Measurements from ENCODE around the gene MUC21. TPM values are rescaled to one million over a fixed set of nuclear protein-coding genes. Genes with fewer than 3 reads are reported as not detected.

The MUC21 gene
- polyA plus RNA-seq (2012; ENCODE audit: insufficient read depth, insufficient read length), result not detected

GRCh38 chr6:30983439-30983838 is at the start of gene MUC21:
Gene MUC21 (plus strand): TSS chr6:30983718. CDS start chr6:30983959, 241 bp downstream.
- no peak within 1 kb of the TSS for H3K4me3 ChIP-seq (ENCODE audit: low read length)
- DNase-seq (ENCODE audit: low read depth, low spot score), result no peak

- no peak overlapping the region for H3K4me3 ChIP-seq (ENCODE audit: low read length)
- no peak for DNase-seq (ENCODE audit: low read depth, low spot score)
Observed at GRCh38 chr6:30935018-30935417, 48.5 kb upstream of the MUC21 start.

- DNase-seq (ENCODE audit: low read depth, low spot score), result no peak
Observed at GRCh38 chr6:30937265-30937664, 46.3 kb upstream of the MUC21 start.

GRCh38 chr6:30938730-30939129 is 44.8 kb upstream of the MUC21 start:
- H3K4me3 ChIP-seq (ENCODE audit: low read length), result no peak overlapping the region
- DNase-seq (ENCODE audit: low read depth, low spot score), result no peak

More at GRCh38 chr6:30937265-30937664, 46.3 kb upstream of the MUC21 start:
- H3K4me3 ChIP-seq (ENCODE audit: low read length), result no peak overlapping the region

- no peak for DNase-seq (ENCODE audit: low read depth, low spot score)
- no peak overlapping the region for H3K4me3 ChIP-seq (ENCODE audit: low read length)
Observed at GRCh38 chr6:30939473-30939872, 44.0 kb upstream of the MUC21 start.

GRCh38 chr6:30940361-30940986 is 43.0 kb upstream of the MUC21 start, which contains the start of gene MUCL3:
Gene MUCL3 (plus strand): TSS chr6:30940973. CDS start chr6:30941000, 27 bp downstream.
- H3K4me3 ChIP-seq (ENCODE audit: low read length), result no peak within 1 kb of the TSS
- no peak for DNase-seq (ENCODE audit: low read depth, low spot score)

DNA sequence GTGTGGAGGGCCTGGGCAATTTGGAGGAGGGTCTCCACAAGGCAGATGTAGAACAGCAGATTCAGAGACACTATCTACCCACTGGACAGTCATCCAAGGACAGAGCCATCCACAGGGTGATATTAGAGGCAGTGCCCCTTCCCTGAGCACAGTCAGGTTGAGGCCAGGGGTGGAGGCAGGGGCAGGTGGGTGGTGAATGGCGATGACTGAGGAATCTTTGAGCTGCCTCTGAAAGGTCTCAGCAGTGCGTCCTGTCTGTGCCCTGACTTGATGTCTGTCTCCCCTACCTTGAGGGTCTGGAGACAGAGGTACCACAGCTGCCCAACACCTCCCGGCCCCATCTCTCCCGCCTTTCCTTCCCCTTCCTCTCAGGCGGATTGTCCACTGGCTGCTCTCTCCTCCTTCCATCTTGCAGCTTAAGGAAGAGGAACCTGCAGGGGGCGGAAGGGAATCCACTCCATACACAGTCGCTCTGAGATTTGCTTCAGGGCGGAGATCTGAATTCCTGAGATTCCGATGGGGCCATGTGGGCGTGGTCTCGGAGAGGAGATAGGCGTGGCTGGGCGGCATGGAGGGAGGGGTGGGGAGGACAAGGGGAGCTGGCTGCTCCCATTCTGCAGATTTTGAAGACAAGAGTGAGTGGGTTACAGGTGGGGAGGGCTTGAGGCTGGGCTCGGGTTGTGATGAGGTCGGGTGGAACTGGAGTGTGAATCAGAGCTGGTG is 41.0 kb upstream of the MUC21 start:
- H3K4me3 ChIP-seq (ENCODE audit: low read length), result no peak overlapping the region
- DNase-seq (ENCODE audit: low read depth, low spot score), result no peak

GRCh38 chr6:30944051-30944450 is 39.5 kb upstream of the MUC21 start:
- no peak overlapping the region for H3K4me3 ChIP-seq (ENCODE audit: low read length)
- no peak for DNase-seq (ENCODE audit: low read depth, low spot score)

- no peak for DNase-seq (ENCODE audit: low read depth, low spot score)
- H3K4me3 ChIP-seq (ENCODE audit: low read length), result no peak overlapping the region
Observed at GRCh38 chr6:30945281-30945680, 38.2 kb upstream of the MUC21 start.

DNA sequence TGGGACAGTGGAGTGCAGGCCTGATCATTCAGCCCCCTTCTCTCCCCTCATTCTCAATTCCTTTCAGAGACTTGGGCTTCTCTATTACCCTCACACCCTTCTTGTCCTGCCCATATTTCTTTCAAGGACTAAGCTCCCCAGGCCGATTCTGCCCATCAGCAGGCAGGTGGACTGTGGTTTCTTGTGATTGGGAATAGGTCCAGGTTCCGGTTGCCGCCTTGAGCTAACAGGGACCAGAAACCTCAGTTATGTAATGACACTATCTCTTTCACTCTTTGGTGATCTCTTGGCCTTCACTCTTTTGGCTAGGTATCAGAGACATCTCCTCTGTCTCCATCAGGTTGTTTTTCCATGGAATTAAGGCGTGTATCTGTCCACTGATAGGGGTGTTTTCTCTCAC is 36.3 kb upstream of the MUC21 start:
- DNase-seq (ENCODE audit: low read depth, low spot score), result no peak
- no peak overlapping the region for H3K4me3 ChIP-seq (ENCODE audit: low read length)

- H3K4me3 ChIP-seq (ENCODE audit: low read length), result no peak overlapping the region
- DNase-seq (ENCODE audit: low read depth, low spot score), result no peak
Observed at GRCh38 chr6:30948811-30949210, 34.7 kb upstream of the MUC21 start.

- no peak overlapping the region for H3K4me3 ChIP-seq (ENCODE audit: low read length)
- DNase-seq (ENCODE audit: low read depth, low spot score), result no peak
Observed at GRCh38 chr6:30951907-30952469, 31.5 kb upstream of the MUC21 start.

DNA sequence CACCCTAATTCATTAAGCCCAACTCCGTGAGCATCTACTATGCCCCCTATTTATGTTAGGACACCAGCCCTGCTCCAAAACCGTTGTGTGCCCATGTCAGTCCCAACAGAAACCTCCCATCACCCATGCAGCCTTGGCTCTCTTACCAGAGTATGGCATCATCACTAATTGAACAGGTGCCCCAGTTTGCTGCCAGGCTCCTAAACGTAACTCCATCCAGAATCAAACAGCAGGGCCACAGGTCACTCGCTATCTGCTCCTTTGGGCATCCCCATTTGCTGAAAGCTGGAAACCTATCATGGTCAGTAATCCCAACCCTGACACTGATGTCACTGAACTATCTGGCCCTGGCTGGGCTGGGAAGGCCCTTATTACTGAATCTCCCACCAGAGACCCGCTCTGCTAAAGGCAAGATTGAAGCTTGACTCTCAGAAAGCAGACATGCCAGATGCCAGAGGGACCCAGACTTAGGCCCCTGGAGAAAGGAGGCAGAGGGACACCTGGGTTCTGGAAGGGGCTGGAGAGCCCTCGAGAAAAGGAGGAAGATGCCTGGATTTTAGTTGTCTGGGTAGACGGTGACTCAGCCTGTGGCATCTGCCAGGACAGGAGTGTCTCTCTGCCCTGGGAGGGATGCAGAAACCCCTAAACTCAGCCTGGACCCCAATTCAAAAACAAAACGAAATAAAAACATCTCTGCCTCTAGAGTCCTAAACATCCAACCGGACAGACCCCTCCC is 28.7 kb upstream of the MUC21 start:
- DNase-seq (ENCODE audit: low read depth, low spot score), result no peak
- H3K4me3 ChIP-seq (ENCODE audit: low read length), result no peak overlapping the region

- DNase-seq (ENCODE audit: low read depth, low spot score), result no peak
Observed at GRCh38 chr6:30955367-30956042, 28.0 kb upstream of the MUC21 start.

GRCh38 chr6:30957716-30958115 is 25.8 kb upstream of the MUC21 start:
- DNase-seq (ENCODE audit: low read depth, low spot score), result no peak
- H3K4me3 ChIP-seq (ENCODE audit: low read length), result no peak overlapping the region

More at GRCh38 chr6:30955367-30956042, 28.0 kb upstream of the MUC21 start:
- H3K4me3 ChIP-seq (ENCODE audit: low read length), result peak overlapping the region; percentile 27

DNA sequence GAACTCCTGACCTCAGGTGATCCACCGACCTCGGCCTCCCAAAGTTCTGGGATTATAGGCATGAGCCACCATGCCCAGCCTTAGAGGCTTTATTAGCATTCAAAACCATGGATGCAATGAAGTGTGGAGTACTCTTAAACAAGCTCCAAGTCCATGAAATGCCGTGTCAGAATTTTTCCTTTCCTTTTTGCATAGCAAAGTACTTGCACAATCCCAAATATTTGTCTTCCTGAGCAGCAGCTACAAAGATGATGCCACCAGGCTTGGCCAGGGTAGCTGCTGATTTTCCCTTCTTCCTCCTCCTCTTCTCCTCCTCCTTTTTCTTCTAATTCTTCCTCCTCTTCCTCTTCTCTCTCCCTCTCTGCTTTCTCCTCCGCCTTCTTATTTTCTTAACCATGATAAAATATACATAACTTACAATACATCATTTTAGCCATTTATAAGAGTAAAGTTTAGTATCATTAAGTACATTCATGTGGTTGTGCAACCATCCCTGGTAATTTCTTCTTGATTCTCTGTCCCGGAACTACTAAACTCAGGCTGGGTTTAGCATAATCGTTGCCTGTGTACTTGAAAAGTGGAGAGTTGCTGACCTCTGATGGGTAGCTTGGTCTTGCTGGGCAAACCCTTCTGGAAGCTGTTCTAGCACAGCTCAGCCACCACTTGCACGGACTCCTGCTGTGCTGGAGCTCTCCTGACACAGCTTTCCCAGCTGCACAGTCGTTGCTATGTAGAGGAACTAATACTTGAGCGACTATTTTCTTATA is 22.4 kb upstream of the MUC21 start:
- DNase-seq (ENCODE audit: low read depth, low spot score), result no peak
- H3K4me3 ChIP-seq (ENCODE audit: low read length), result no peak overlapping the region

GRCh38 chr6:30962716-30963115 is 20.8 kb upstream of the MUC21 start:
- H3K4me3 ChIP-seq (ENCODE audit: low read length), result no peak overlapping the region
- DNase-seq (ENCODE audit: low read depth, low spot score), result no peak

GRCh38 chr6:30963641-30964040 is 19.9 kb upstream of the MUC21 start:
- H3K4me3 ChIP-seq (ENCODE audit: low read length), result no peak overlapping the region
- no peak for DNase-seq (ENCODE audit: low read depth, low spot score)

All from Jurkat, Clone E6-1 (cell line).